ENCODE data around the gene FHOD3. TPM values are rescaled to one million over a fixed set of nuclear protein-coding genes. Genes with fewer than 3 reads are reported as not detected.

The FHOD3 gene
- total RNA-seq, 1 experiment from 2014 or later: 10.6 TPM

- no peaks in the 10 kb centered on the region for H3K79me2 ChIP-seq (ENCODE audit: low read depth)
- TF ChIP-seq CTCF (conservative IDR thresholded peaks at IDR 0.05): no peak
- TF ChIP-seq EZH2 (IDR thresholded peaks at IDR 0.05; ENCODE audit: low read depth): no peak
- H3K9me2 ChIP-seq (ENCODE audit: insufficient read depth): no peaks in the 10 kb centered on the region
- no peak overlapping the region for H3K4me2 ChIP-seq
- H3K9me3 ChIP-seq (ENCODE audit: insufficient read depth, low read depth): no peaks in the 10 kb centered on the region
- no peaks in the 10 kb centered on the region for H4K20me1 ChIP-seq (ENCODE audit: insufficient read depth)
- no peaks in the 10 kb centered on the region for H3K27me3 ChIP-seq (ENCODE audit: insufficient read depth, low read depth)
- no peak overlapping the region for H3K27ac ChIP-seq
- H2AFZ ChIP-seq: no peak overlapping the region
- no TSS peak for BruUV-seq (replicated peaks)
- H3K36me3 ChIP-seq (ENCODE audit: low read depth): no peaks in the 10 kb centered on the region; the same call in 1 of the 2 replicates
- intact Hi-C loops (cut with micrococcal nuclease; ENCODE audit: unreplicated experiment): no loop called here
- no peaks in the 10 kb centered on the region for H3K4me1 ChIP-seq (replicated peaks; ENCODE audit: insufficient read depth)
- H3F3A ChIP-seq (ENCODE audit: insufficient read depth, low read depth): no peaks in the 10 kb centered on the region
- no peak overlapping the region for H3K4me3 ChIP-seq
- ChIA-PET CTCF (no interaction called here), POLR2A (ENCODE audit: unreplicated experiment) (no interaction called here)
- DNase-seq: no peak
Measured at GRCh38 chr18:36269157-36269556, 28.4 kb upstream of the FHOD3 start.

GRCh38 chr18:36271153-36271552, 26.4 kb upstream of the FHOD3 start:
- no peaks in the 10 kb centered on the region for H3F3A ChIP-seq (ENCODE audit: insufficient read depth, low read depth)
- ChIA-PET CTCF (no interaction called here), POLR2A (ENCODE audit: unreplicated experiment) (no interaction called here)
- no peak overlapping the region for H3K4me2 ChIP-seq
- TF ChIP-seq EZH2 (IDR thresholded peaks at IDR 0.05; ENCODE audit: low read depth): no peak
- TF ChIP-seq CTCF (conservative IDR thresholded peaks at IDR 0.05): no peak
- H3K4me1 ChIP-seq (replicated peaks; ENCODE audit: insufficient read depth): no peaks in the 10 kb centered on the region
- no peak for DNase-seq
- BruUV-seq (replicated peaks): no TSS peak
- H2AFZ ChIP-seq: no peak overlapping the region
- no peaks in the 10 kb centered on the region for H3K79me2 ChIP-seq (ENCODE audit: low read depth)
- no peaks in the 10 kb centered on the region for H3K9me2 ChIP-seq (ENCODE audit: insufficient read depth)
- no peaks in the 10 kb centered on the region for H3K27me3 ChIP-seq (ENCODE audit: insufficient read depth, low read depth)
- no peaks in the 10 kb centered on the region; the same call in 1 of the 2 replicates for H3K36me3 ChIP-seq (ENCODE audit: low read depth)
- no peak overlapping the region for H3K4me3 ChIP-seq
- H3K27ac ChIP-seq: no peak overlapping the region
- intact Hi-C loops (cut with micrococcal nuclease; ENCODE audit: unreplicated experiment): no loop called here
- H4K20me1 ChIP-seq (ENCODE audit: insufficient read depth): no peaks in the 10 kb centered on the region
- H3K9me3 ChIP-seq (ENCODE audit: insufficient read depth, low read depth): no peaks in the 10 kb centered on the region

- H3K4me2 ChIP-seq: no peak overlapping the region
- H3K9me3 ChIP-seq (ENCODE audit: insufficient read depth, low read depth): no peaks in the 10 kb centered on the region
- H3K36me3 ChIP-seq (ENCODE audit: low read depth): no peaks in the 10 kb centered on the region
- BruUV-seq (replicated peaks): no TSS peak
- no peak overlapping the region for H3K4me3 ChIP-seq
- no peaks in the 10 kb centered on the region for H3K79me2 ChIP-seq (ENCODE audit: low read depth)
- intact Hi-C loops (cut with micrococcal nuclease; ENCODE audit: unreplicated experiment): no loop called here
- no peak for TF ChIP-seq CTCF (conservative IDR thresholded peaks at IDR 0.05)
- no peak for TF ChIP-seq EZH2 (IDR thresholded peaks at IDR 0.05; ENCODE audit: low read depth)
- no peak for DNase-seq
- H3K27me3 ChIP-seq (ENCODE audit: insufficient read depth, low read depth): no peaks in the 10 kb centered on the region
- H3K9me2 ChIP-seq (ENCODE audit: insufficient read depth): no peaks in the 10 kb centered on the region
- ChIA-PET POLR2A (ENCODE audit: unreplicated experiment) (no interaction called here), CTCF (no interaction called here)
- H4K20me1 ChIP-seq (ENCODE audit: insufficient read depth): no peaks in the 10 kb centered on the region
- no peak overlapping the region for H2AFZ ChIP-seq
- no peaks in the 10 kb centered on the region for H3K4me1 ChIP-seq (replicated peaks; ENCODE audit: insufficient read depth)
- no peak overlapping the region for H3K27ac ChIP-seq
- 0 out of 2 replicates have a peak, but pooled peaks cover 3% of the 10 kb centered on the region for H3F3A ChIP-seq (ENCODE audit: insufficient read depth, low read depth)
Measured at GRCh38 chr18:36273347-36273746, 24.2 kb upstream of the FHOD3 start.

All from PC-9 (cell line).